Natural killer cell treated with Interleukin-12 subunit alpha and Interleukin-12 subunit beta and Interleukin-15 and Interleukin-18, amount 100 ng/mL, for 72 hours (primary cell): Measurements from ENCODE around the gene MACO1. TPM values are rescaled to one million over a fixed set of nuclear protein-coding genes. Genes with fewer than 3 reads are reported as not detected.
A peak's percentile ranks its signal among the peaks of the same experiment; 100 is the strongest.

Experiments
- ATAC-seq, 2 donors: fragments of 150-1000 bp; cut with Tn5 transposase in 1 of 2; sonication (Bioruptor Pico), chemical (Tn5 transposase) in 1 of 2; 2 replicates each; pipeline ENCODE4 v1.10.0; 2021
- DNase-seq: peaks from one replicate; pipeline ENCODE4 v3.0.0; 2022; ENCODE audit warnings: low spot score
- H3K27ac Mint-ChIP-seq, 2 donors: 1 replicate in 1 of 2; 2 replicates in 1 of 2; pipeline ENCODE4 v1.8.0; 2022; ENCODE audit warnings: mixed read lengths in 2 of 2, mild to moderate bottlenecking in 1 of 2, moderate library complexity in 1 of 2
- H3K27me3 Mint-ChIP-seq, 2 donors: 1 replicate in 1 of 2; 2 replicates in 1 of 2; pipeline ENCODE4 v1.8.0; 2022; ENCODE audit warnings: mixed read lengths in 2 of 2
- H3K36me3 Mint-ChIP-seq: one replicate; pipeline ENCODE4 v1.8.0; 2022; ENCODE audit warnings: mixed read lengths
- H3K4me1 Mint-ChIP-seq, 2 donors: 1 replicate in 1 of 2; 2 replicates in 1 of 2; pipeline ENCODE4 v1.8.0; 2022; ENCODE audit warnings: low read depth in 2 of 2, mixed read lengths in 2 of 2, mild to moderate bottlenecking in 1 of 2
- H3K4me3 Mint-ChIP-seq: one replicate; pipeline ENCODE4 v1.8.0; 2022; ENCODE audit warnings: mixed read lengths
- H3K9me3 Mint-ChIP-seq: 2 replicates; pipeline ENCODE4 v1.8.0; 2022; ENCODE audit warnings: mixed read lengths
- total RNA-seq, 2 donors: library from RNA; stranded (reverse); gene quantifications; one replicate each; pipeline ENCODE4 v1.2.3, GENCODE V29; 2022

The MACO1 gene
- total RNA-seq, 2 donors from 2014 or later, result 15.8 to 18.8 TPM

- no peak overlapping the region for H3K27ac Mint-ChIP-seq
- H3K4me3 Mint-ChIP-seq, result no peak overlapping the region
- no peaks in the 10 kb centered on the region for H3K36me3 Mint-ChIP-seq
- no peak for DNase-seq
- H3K4me1 Mint-ChIP-seq, result peaks cover 0 to under 1% of the 10 kb centered on the region in 2 donors
- ATAC-seq, result no peak
- H3K9me3 Mint-ChIP-seq, result no peaks in the 10 kb centered on the region
- H3K27me3 Mint-ChIP-seq, result peaks cover 0 to under 1% of the 10 kb centered on the region in 2 donors
Observed at GRCh38 chr1:25534410-25534788, 103.7 kb downstream of the MACO1 start.

- H3K27ac Mint-ChIP-seq, result peak overlapping the region in 1 of 2 donors; percentile 69
- DNase-seq, result no peak
- no peaks in the 10 kb centered on the region for H3K36me3 Mint-ChIP-seq
- H3K9me3 Mint-ChIP-seq, result no peaks in the 10 kb centered on the region
- no peaks in the 10 kb centered on the region for H3K27me3 Mint-ChIP-seq
- H3K4me1 Mint-ChIP-seq, result no peaks in the 10 kb centered on the region
- no peak overlapping the region for H3K4me3 Mint-ChIP-seq
- no peak for ATAC-seq
Observed at GRCh38 chr1:25536124-25536523, 105.4 kb downstream of the MACO1 start.

- no peaks in the 10 kb centered on the region for H3K36me3 Mint-ChIP-seq
- H3K27me3 Mint-ChIP-seq, result no peaks in the 10 kb centered on the region
- H3K9me3 Mint-ChIP-seq, result no peaks in the 10 kb centered on the region
- DNase-seq (no peak), ATAC-seq (no peak)
- H3K4me1 Mint-ChIP-seq, result peaks cover 0 to 2% of the 10 kb centered on the region in 2 donors
- no peak overlapping the region for H3K27ac Mint-ChIP-seq
- H3K4me3 Mint-ChIP-seq, result no peak overlapping the region
Observed at GRCh38 chr1:25537153-25537831, 106.6 kb downstream of the MACO1 start.

DNA sequence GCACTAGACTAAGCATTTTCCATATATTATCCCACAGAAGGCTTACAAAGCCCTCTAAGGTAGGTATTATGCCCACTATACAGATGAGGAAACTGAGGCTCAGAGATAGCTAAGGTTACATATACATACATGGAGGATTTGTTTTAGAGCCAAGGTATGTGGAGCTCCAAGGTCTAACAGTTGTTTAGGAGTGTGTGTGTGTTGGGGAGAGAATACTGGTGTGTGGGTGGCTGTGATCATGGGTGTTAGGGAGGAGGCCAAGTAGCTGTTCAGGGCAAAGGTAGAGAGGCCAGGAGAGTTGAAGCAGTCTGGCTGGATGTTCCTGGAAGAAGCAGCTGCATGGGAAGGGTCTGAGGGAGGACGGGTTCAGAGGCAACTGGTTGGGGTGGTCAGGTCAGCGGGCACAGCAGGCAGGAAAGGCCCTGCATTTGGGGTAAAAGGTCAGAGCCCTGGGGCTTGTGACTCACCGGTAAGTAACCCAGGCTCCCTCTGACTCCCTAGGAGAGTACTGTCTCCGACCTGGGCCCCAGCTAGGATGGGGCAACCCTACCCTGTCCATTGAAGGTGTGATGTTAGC, 107.6 kb downstream of the MACO1 start:
- DNase-seq (no peak), ATAC-seq (no peak)
- H3K27ac Mint-ChIP-seq, result no peak overlapping the region
- H3K36me3 Mint-ChIP-seq, result no peaks in the 10 kb centered on the region
- H3K27me3 Mint-ChIP-seq, result no peaks in the 10 kb centered on the region
- H3K9me3 Mint-ChIP-seq, result no peaks in the 10 kb centered on the region
- H3K4me1 Mint-ChIP-seq, result peaks cover 0 to 2% of the 10 kb centered on the region in 2 donors
- no peak overlapping the region for H3K4me3 Mint-ChIP-seq

DNA sequence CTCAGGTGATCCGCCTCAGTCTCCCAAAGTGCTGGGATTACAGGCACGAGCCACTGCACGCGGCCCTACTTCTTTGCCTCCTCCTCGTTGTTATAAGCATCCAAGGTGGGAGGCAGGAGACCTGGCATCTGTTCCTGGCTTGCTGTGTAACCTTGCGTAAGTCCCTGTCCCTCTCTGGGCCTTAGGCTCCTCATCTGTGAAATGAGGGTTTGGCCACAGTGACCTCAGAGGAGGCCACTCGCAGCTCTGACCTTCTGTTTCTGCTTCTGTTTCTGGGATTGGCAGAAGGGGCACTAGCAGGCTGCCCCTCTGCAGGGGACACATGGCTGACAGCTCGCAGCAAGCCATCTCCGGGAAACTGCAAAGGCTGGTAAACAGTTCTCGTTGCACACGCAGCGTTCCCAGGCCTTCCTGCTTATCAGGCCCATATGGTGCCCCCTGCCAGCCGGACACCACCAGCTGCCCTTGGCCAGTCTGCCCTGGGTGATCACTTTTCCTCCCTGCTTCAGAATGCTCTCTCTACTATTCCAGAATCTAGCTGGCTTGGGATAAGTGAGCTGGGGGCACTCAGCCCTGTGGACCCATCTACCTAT, 110.1 kb downstream of the MACO1 start:
- ATAC-seq (no peak), DNase-seq (no peak)
- H3K4me1 Mint-ChIP-seq, result peaks cover 0 to 6% of the 10 kb centered on the region in 2 donors
- no peak overlapping the region for H3K4me3 Mint-ChIP-seq
- no peaks in the 10 kb centered on the region for H3K9me3 Mint-ChIP-seq
- H3K27me3 Mint-ChIP-seq, result no peaks in the 10 kb centered on the region
- H3K27ac Mint-ChIP-seq, result no peak overlapping the region
- H3K36me3 Mint-ChIP-seq, result no peaks in the 10 kb centered on the region

DNA sequence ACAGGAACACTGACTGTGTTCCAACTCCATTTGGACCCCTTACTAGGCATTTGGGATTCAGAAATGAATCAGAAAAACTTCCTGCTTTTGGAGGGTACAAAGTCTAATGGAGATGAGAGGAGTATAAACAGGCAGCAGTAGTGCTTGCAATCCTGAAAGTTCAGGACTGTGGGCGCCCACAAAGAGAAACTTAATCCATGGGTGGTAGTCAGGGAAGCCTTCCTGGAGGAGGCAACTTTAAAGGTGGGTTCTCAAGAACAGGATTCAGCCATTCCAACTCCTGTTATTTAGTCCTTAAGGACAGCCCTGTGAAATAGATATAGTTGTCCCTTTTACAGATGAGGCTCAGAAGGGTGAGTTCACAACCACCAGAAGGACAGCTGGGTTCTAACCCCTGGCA, 110.7 kb downstream of the MACO1 start:
- H3K4me3 Mint-ChIP-seq, result no peak overlapping the region

GRCh38 chr1:25541889-25542658, 111.4 kb downstream of the MACO1 start:
- H3K36me3 Mint-ChIP-seq, result no peaks in the 10 kb centered on the region
- no peak for ATAC-seq
- H3K9me3 Mint-ChIP-seq, result no peaks in the 10 kb centered on the region
- H3K4me1 Mint-ChIP-seq, result peaks cover 5 to 6% of the 10 kb centered on the region in 2 donors
- no peak for DNase-seq
- no peaks in the 10 kb centered on the region for H3K27me3 Mint-ChIP-seq
- H3K27ac Mint-ChIP-seq, result peak overlapping the region in 1 of 2 donors; percentile 46
- H3K4me3 Mint-ChIP-seq, result peak overlapping the region; percentile 51

More for the DNA sequence above, 110.7 kb downstream of the MACO1 start:
- H3K27me3 Mint-ChIP-seq, result no peaks in the 10 kb centered on the region
- H3K9me3 Mint-ChIP-seq, result no peaks in the 10 kb centered on the region
- no peak overlapping the region for H3K27ac Mint-ChIP-seq
- peaks cover 0 to 6% of the 10 kb centered on the region in 2 donors for H3K4me1 Mint-ChIP-seq
- DNase-seq (no peak), ATAC-seq (no peak)
- no peaks in the 10 kb centered on the region for H3K36me3 Mint-ChIP-seq

DNA sequence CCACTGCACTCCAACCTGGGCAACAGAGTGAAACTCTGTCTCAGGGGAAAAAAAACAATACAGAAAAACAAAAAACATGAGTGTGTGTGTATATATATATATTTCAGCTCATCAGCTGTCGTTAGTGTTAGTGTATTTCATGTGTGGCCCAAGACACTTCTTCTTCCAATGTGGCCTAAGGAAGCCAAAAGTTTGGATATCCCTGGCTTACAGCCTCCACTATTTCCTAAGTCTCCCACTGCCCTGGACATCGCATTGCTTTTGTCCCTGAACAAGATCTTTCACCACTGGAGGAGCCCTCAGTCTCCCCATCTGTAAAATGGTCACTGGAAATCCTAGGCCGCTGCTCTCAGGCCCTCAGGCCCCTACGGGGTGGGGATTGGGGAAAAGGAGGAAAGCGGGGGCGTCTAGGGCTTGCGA, 112.3 kb downstream of the MACO1 start:
- peak overlapping the region; percentile 51 for H3K4me3 Mint-ChIP-seq
- no peaks in the 10 kb centered on the region for H3K9me3 Mint-ChIP-seq
- ATAC-seq (no peak), DNase-seq (no peak)
- peaks cover 5 to 6% of the 10 kb centered on the region in 2 donors for H3K4me1 Mint-ChIP-seq
- no peaks in the 10 kb centered on the region for H3K27me3 Mint-ChIP-seq
- no peaks in the 10 kb centered on the region for H3K36me3 Mint-ChIP-seq
- H3K27ac Mint-ChIP-seq, result no peak overlapping the region

GRCh38 chr1:25543425-25544242, 112.9 kb downstream of the MACO1 start, which contains the start of gene LDLRAP1:
TSS of gene LDLRAP1 (plus strand) at chr1:25543606. CDS start at chr1:25543699, 93 bp downstream.
- no peaks in the 10 kb centered on the region for H3K36me3 Mint-ChIP-seq
- ATAC-seq, result peak; percentile 96 to 98
- H3K27me3 Mint-ChIP-seq, result no peaks in the 10 kb centered on the region
- peak; percentile 83 for DNase-seq
- H3K27ac Mint-ChIP-seq, result peak within 1 kb of the TSS in 1 of 2 donors; percentile 46
- H3K9me3 Mint-ChIP-seq, result no peaks in the 10 kb centered on the region
- peaks cover 5 to 7% of the 10 kb centered on the region in 2 donors for H3K4me1 Mint-ChIP-seq
- peak within 1 kb of the TSS; percentile 66 for H3K4me3 Mint-ChIP-seq

- H3K27ac Mint-ChIP-seq, result no peak overlapping the region
- peaks cover 8 to 12% of the 10 kb centered on the region in 2 donors for H3K4me1 Mint-ChIP-seq
- H3K9me3 Mint-ChIP-seq, result no peaks in the 10 kb centered on the region
- H3K4me3 Mint-ChIP-seq, result peak overlapping the region; percentile 66
- H3K27me3 Mint-ChIP-seq, result no peaks in the 10 kb centered on the region
- no peak for ATAC-seq
- no peaks in the 10 kb centered on the region for H3K36me3 Mint-ChIP-seq
- DNase-seq, result no peak
Observed at GRCh38 chr1:25544243-25544764, 113.6 kb downstream of the MACO1 start.

GRCh38 chr1:25544819-25545218, 114.1 kb downstream of the MACO1 start:
- no peaks in the 10 kb centered on the region for H3K27me3 Mint-ChIP-seq
- DNase-seq (no peak), ATAC-seq (no peak)
- peak overlapping the region; percentile 66 for H3K4me3 Mint-ChIP-seq
- no peaks in the 10 kb centered on the region for H3K36me3 Mint-ChIP-seq
- H3K4me1 Mint-ChIP-seq, result peaks cover 13 to 17% of the 10 kb centered on the region in 2 donors
- no peaks in the 10 kb centered on the region for H3K9me3 Mint-ChIP-seq
- no peak overlapping the region for H3K27ac Mint-ChIP-seq

GRCh38 chr1:25545767-25546166, 115.1 kb downstream of the MACO1 start:
- ATAC-seq (no peak), DNase-seq (no peak)
- no peak overlapping the region for H3K4me3 Mint-ChIP-seq
- H3K27me3 Mint-ChIP-seq, result no peaks in the 10 kb centered on the region
- no peak overlapping the region for H3K27ac Mint-ChIP-seq
- H3K36me3 Mint-ChIP-seq, result no peaks in the 10 kb centered on the region
- H3K4me1 Mint-ChIP-seq, result peaks cover 23 to 27% of the 10 kb centered on the region in 2 donors
- no peaks in the 10 kb centered on the region for H3K9me3 Mint-ChIP-seq

GRCh38 chr1:25546193-25546592, 115.5 kb downstream of the MACO1 start:
- H3K9me3 Mint-ChIP-seq, result no peaks in the 10 kb centered on the region
- no peaks in the 10 kb centered on the region for H3K27me3 Mint-ChIP-seq
- no peak for DNase-seq
- no peak overlapping the region for H3K27ac Mint-ChIP-seq
- H3K4me3 Mint-ChIP-seq, result no peak overlapping the region
- peaks cover 24 to 29% of the 10 kb centered on the region in 2 donors for H3K4me1 Mint-ChIP-seq
- no peaks in the 10 kb centered on the region for H3K36me3 Mint-ChIP-seq
- no peak for ATAC-seq
